Stimulated activated CD8-positive, alpha-beta memory T cell treated with anti-CD3 and anti-CD28 coated beads, Interleukin-15, amount 100 ng/mL, for 24 hours (primary cell): Measurements from ENCODE around the gene SHISAL1.
"Not testable (repeated sequence)": the region's sequence is repeated elsewhere in the genome, so short reads cannot be mapped to it uniquely, and the experiment has no call there.

Source experiments
- DNase-seq: peaks from one replicate; pipeline ENCODE4 v3.0.0-alpha.2; 2020; ENCODE audit warnings: low read depth

SHISAL1 gene

DNA sequence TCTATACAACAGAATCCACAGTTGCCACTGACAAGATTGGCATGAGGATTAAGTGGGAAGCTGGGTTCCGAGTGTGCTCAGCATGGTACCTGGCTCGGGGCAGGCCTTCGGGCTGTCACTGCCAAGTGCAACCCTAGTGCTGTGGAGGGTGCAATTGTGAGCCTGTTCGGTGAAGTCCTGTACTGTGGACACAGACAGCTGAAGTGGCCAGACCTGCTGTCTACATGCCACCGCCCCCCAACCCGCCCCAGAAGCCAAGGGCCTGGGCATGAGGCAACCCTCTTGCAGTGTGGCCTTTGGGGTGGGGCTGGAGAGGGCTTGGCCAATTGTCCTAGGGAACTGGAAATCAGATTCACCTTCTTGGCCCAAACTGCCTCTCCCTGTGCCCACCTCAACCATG, 15.6 kb upstream of the SHISAL1 start:
- DNase-seq: no peak

DNA sequence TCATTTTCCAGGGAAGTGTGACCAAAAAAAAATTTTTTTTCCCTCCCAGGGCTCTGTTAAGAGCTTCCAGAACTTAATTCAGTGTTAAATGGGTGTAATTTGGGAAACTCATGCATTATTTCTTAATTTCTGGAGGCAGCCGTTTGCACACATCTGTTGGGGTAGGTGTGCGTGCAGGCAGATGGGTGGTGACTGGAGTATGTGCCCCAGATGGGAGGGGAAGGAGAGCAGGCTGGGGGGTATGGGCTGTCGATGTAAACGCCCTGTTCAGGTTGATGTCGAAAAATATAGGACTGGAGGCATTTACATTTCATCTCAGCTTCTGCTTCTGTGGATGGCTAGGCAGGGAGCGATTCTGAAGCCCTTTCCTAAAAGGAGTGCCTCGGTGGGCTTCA, 13.7 kb upstream of the SHISAL1 start:
- DNase-seq: no peak

DNA sequence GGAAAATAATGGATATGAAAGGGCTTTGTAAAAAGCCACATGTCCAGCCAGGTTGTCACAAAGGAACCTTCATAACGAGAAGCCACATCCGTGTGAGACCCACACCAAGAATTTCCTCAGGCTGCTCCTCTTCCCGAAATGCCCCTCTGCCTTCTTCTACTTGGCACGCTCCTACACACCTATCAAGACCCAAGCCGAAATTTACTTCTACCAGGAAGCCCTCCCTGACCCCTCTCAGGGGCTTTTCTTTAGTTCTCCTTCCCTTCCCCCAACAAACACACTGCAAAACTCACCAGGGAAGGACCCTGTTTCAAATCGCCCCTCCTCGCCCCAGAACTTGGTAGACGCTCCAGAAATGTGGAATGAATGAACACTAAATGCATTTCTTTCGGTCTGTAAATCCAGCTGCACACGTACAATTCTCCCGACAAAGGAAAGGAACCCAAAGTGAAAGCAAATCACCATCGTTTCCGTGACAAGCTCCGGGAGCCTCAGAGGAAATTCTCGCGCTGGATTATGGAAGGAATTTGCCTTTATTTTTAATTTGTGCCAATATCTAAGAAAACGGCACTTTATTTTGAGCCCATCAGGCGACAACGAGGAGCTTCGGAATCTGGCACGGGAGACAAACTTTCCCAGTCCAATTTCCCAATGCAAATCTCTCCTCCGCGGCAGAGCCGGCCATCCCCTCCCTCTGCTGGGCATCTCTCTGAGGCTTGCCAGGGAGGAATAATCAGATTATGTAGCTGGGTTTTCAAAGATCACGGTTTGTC, 13.2 kb upstream of the SHISAL1 start:
- no peak for DNase-seq

DNA sequence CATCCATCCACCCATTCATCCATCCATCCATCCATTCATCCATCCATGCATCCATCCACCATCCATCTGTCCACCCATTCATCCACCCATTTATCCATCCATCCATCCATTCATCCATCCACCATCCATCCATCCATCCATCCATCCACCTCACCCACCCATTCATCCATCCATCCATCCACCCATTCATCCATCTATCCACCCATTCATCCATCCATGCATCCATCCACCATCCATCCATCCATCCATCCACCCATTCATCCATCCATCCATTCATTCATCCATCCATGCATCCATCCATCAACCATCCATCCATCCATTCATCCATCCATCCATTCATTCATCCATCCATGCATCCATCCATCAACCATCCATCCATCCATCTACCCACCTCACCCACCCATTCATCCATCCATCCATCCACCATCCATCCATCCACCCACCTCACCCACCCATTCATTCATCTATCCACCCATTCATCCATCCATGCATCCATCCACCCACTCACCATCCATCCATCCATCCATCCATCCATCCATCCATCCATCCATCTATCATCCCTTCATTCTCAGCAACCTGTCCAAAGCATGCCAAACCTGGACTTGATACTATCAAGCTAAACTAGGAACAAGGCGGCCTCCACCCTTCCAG, 10.5 kb upstream of the SHISAL1 start:
- not testable (repeated sequence) for DNase-seq

DNA sequence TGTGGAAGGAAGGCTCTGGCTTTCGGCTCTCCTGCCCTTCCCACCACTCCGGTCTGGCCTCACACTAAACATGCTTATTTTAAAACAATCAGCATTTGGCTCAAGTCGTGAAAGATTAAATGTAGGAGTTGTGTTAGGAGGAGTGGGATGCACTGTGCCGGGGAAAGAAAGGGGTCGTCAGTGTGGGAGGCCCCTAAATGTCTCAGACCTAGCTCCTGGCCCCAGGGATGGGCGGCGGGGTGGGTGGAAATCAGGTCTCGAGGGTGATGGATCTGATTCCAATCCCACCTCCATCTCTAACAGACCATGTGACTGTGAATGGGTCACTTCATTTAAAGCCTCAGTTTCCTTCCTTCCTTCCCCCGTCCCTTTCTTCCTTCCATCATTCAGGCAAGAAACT, 6.9 kb upstream of the SHISAL1 start:
- no peak for DNase-seq

DNA sequence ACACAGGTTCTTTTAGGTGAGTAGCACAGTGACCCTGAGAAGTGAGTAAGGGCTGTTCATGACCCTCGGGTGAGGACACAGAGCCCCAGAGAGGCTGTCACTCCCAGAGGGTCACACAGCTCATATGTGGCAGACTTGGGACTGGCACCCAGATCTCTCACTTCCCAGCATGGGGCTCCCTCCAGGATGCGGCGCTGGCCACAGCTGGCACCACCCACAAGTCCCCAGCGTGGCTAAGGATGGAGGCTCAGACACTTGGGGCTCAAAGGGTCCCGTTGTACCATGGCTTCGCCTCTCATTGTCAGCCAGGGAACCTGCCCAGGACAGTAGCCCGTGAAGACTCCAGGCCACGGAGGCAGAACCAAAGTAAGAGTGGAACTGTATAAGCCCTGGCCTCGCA, 6.0 kb upstream of the SHISAL1 start:
- DNase-seq: no peak

DNA sequence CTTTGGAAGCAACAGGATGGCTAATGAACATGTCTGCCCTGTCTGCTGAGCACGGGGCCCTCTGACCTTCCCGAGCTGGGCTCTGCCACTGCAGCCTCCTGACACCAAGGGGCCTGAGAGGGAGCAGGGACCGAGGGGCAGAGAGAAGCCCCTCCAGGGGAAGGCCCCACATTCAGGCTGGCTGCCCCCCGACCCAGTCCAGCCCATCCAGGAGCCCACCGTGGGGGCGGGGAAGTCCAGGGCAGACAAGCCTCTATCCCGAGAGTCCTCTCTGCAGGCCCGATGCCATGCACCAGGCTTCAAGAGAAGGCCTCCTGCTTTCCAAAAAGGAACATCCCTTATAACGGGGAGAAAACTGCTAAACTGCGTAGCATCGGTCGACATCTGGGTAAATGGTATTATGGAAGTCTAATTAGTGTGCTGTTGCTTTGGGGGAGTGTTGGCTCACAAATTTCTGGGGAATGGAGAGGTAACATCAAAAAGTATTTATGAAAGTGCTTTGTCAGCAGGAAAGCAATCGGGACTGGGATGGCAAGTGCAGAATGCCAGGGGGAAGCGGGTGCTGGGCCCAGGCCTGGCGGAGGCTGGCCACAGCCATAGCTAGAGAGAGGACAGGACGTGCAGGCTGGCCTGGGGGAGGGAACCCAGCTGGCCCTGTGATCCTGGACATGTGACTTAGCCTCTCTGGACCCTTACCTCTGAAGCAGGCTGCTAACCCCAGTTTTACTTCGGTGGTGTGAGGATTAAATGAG, 5.3 kb upstream of the SHISAL1 start:
- no peak for DNase-seq

DNA sequence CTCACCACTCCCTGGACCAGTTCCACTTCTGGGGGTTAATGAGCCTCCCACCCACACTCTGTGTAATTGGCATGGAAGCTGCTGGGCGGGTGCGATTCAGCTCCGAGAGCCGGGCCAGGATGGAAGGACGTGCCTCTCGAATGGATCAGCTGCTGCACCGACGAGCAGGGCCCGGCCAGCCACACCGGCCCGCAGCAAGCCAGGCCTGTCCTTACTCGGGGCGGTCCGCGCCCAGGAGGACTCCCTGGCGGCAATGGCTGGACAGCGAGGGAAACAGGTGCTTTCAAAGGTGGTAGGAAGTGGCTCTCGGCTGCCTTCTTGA, 4.3 kb upstream of the SHISAL1 start:
- no peak for DNase-seq

DNA sequence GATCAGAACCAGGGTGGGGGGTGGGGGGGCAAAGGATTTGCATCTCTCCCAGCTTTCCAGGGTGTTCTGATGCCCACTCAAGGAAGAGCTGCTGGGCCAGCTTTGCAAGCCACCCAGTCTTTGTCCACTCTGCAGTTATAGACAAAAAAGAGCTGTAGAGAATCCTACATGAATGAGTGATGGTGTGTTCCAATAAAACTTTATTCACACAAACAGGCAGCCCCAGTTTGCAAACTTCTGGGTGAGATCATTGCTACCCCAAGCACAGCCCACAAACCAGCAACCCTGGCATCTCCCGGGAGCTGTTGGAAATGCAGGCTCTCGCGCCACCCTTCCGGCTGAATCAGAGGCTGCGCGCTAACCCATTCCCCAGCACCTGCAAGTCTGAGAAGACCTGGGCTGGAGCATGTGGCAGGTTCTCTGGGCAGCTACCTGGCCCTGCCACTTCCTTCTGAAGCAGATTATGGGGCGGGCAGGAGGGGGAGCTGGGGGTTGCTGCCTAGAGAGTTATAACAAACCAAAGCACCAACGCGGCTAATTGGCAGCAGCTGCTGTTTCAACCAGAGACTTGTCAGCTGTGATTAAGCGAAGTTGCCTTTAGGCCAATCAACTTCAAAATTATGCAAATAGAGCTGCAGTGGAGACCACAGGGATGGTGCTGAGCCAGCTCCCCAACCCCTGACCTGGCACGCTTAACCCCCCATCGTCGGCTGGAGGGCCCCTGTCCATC, 3.8 kb upstream of the SHISAL1 start:
- DNase-seq: no peak

DNA sequence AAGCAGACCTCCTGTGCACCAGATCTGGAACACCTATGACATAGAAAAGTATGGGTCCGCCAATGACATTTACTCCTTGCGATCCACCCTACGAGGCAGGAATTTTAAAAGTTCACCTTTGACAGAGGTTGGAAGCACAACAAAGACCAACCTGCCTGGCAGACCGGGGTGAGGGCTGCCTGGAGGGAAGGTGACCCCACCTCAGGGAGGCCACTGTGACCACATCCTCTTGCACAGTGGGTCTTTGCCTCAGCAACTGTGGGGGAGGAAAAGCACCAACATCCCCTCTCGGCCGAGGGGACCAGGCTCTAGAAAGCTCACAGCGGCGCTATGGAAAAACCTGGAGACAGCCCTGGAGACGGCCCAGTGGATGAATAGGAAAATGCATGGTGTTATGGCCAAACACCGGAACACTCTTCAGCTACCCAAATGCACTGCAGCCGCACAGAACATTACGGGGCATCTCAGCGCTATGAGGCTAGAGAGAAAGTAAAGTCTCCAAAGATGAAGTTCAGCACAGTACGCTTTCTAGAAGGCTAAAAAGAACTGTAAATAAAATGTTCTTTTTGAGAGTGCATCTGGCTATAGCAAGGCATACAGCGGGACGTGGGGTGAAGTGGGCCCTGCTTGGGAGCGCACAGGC, 1.8 kb upstream of the SHISAL1 start:
- DNase-seq: no peak

DNA sequence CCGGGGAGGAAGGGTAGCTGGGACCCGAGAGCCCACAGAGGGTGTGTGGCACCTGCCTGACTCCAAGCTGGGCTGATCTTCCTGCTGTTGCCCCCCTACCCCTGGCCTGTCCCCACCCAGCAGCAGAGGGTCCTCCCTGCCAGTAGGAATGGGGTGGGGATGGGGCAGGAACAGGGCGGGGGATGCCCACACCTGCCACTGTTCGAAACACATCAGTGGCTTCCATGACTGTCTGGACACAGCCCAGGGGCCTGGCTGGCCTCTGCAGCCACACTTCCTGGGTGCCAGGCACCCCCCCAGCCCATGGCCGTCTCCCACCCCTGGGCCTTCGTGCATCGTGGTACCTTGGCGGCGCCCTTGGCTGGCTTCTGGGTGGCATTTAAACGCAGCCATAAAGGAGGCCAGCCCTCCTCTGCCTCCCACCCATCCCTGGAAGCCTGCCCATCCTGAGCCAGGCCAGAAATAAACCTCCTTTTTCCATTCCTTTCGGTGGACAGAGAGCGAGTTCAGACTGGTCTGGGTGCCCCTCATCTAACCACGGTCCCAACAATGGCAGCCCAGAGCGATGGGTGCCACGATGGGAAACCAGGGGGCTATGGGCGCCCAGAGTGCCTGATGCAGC, 745 bp upstream of the SHISAL1 start:
- no peak for DNase-seq

DNA sequence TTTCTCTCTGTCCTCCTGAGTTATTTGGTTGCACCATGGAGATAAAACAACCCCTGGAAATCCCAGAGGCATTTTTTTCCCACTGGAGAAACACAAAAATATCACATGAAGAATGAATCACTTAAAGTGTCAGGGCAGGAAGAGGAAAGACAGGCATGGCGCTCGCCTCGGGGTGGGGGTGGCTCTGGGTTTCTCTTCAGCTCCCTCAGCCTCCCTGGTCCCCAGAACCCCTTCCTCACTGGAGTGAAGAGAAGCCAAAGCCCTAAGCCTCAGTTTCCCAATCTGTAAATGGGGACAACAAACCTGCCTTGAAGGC, 938 bp downstream of the SHISAL1 start:
- no peak for DNase-seq

DNA sequence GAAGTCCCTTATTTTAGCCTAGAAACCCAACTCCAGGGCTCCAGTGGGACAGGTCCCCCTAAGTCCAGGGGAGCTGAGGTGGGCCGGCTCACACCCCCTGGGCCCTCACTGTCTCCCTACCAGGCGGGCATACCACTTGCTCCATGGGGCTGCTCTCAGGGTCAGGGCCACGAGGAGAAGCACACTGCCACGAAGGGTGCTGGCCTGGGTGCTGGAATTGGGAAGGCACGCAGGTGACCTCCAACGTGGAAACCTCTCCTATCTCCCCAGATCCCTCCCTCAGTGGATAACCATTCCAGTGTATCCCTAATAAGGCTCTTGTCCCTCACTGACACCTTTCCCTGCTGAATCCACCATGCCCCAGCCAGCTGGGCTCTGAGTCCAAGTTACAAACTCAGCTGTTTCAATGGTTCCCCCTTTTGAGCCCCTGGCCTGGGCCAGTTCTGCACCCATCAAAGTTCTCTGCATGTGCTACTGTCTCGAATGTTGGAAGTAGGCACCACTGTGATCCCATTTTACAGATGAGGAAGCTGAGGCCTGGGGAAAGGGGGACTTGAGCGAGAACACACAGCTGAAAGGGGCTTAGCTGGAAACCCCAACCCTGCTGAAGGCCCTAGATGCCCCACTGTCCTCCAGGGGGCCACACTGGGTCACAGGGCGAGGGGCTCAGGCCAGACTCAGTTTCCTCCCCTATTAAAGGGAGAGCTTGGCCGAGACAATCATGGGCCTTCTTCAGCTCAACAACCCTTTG, 1.5 kb downstream of the SHISAL1 start:
- no peak for DNase-seq

DNA sequence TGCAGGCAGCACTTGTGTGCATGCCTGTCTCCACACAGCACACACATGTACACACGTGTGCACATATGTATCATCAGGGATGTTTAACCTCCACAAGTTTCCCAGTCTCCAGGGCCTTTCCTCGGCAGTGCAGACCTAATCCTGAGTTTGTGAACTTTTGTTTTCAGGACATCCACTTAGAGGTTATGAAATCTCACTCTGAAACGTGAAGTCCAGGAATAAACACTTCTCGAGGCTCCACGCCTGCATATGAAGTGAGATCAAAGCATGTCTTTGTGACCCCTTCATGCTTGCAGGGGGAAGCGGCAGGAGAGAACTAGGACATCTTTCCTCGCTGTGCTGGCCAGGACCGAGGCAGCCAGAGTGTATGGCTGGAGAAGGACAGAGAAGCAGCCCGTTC, 3.1 kb downstream of the SHISAL1 start:
- DNase-seq: no peak

DNA sequence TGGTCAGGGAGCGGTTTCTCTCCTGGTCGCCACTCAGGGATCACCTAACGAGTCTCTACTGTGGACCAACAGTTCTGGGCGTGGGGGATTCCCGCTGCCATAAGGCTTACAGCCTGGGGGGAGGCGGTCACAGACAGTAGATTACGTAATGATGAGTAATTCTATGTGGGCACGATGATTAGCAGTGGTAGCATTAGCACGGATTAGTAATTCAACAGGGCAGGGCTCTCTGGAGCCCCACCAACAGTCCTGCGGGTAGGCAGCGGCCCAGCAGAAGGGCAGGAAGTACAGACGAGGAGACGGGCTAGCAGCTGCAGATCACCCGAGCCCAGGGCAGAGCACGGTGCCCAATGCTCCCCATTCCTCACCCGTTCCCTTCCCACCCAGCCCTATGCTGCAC, 3.6 kb downstream of the SHISAL1 start:
- no peak for DNase-seq

DNA sequence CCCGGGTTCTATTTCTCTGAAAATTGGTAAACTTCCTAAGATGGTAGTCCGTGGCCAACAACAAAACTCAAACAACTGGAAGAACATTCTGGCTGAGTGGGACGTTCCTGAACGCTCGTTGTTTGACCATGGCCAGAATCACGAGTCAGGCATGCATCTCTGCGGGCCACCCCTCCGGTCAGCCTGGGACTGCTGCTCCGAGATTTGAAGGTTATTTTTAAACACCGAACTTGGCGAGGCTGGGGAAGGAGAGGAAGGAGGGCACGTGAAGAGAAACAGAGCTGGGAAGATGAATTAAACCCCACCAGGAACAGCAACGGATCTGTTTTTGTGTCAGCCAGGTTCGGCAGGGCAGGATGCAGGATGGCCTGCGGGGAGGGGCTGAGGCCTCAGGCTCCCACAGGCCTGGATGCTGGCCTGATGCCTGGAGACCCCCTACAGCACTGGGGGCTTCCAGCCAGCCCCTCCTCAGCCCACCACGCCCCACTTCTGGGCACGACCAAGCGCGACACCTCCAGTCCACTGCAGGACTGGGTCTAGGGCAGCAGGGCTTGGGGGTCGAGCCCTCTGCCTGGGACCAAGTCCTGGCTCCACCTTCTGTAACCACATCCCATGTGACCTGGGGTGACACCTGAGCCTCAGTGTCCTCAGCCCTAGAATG, 5.1 kb downstream of the SHISAL1 start:
- DNase-seq: no peak

DNA sequence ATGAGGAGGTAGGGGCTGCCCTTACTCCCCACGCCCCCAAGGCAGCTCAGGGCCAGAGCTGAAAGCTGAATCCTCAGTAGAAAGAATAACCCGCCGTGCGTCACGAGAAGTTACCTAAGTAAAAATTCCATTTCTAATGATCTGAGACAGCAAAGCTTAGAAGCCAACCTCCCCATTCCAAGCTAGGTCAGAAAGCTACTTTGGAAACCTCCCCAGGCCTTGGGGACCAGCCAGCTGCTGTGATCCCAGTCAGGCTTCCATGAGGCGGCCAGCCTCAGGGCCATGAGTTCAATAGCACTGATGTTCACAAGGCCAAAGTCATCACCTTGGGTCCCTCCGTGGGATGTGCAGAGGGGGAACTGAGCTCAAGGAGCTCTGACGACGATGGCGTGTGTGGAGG, 6.9 kb downstream of the SHISAL1 start:
- no peak for DNase-seq

DNA sequence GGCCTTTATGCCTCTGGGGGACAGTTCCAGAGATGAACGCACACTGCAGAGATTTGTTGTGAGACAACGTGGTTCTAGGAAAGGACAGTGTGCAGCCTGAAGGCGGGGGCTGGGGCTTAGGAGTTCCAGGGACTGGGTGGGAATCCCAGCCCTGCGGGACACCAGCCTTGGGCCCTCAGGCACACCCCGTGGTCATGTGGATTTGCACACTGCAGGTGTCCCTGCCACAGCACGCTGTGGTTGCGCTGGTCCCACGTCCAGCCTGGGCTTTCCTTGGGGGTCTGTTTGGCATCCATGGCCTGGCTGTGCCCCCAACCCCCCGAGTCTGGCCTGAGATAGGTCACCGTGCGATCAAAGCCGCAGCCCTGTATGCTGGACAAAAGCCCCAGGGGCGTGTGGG, 7.3 kb downstream of the SHISAL1 start:
- DNase-seq: no peak

DNA sequence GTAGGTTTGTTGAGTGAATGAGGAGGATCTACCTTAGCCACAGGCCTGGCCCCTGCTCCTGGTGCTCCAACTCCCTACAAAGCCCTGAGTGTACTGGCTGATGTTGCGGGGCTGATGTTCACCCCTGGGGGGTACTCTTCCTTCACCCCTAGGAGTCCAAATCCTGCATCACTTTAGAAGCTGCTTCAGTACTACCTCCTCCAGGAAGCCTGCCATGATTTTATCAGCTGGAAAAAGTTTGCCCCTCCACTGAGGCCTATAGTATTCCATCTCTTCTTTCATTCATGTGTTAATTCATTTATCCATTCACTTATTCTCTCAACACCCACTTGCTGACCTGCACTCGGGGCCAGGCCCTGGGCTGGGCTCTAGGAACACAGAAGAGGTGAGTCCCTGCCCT, 7.8 kb downstream of the SHISAL1 start:
- DNase-seq: no peak

DNA sequence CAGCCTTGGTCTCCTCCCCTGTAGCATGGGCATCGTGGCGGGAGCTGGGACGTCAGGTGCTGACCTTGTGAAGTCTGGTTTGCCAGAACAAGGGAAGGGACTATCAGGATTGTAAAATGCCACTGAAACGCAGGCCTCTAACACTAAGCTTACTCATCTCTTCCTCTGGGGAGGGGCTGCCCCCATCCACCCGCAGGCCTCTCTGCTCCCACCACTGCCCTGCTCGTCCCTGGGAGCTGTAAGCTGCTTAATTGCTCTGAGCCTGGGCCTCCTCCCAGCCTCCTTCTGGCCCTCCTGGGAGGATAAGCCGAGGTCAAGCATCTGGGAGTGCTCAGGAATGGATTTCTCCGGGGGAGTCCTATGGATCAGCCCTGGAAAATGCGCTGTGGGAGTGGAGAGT, 8.4 kb downstream of the SHISAL1 start:
- DNase-seq: no peak

DNA sequence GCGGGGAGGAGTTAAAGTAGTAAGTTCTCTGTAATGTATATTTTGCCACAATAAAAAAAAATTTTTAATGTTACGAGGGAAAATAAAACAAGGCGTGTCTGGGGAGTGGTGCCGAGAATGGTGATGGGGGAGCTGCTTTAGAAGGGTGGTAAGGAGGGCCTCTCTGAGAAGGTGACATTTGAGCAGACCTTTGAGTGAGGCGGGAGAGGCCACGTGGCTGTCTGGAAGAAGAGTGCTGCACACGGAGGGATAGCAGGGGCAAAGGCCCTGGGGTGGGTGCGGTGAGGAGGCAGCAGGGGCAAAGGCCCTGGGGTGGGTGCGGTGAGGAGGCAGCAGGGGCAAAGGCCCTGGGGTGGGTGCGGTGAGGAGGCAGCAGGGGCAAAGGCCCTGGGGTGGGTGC, 10.4 kb downstream of the SHISAL1 start:
- not testable (repeated sequence) for DNase-seq
